GM21737 (cell line): ENCODE results near the gene DNAJC7.
A peak's percentile ranks its signal among the peaks of the same experiment; 100 is the strongest.
"Not testable (repeated sequence)": the region's sequence is repeated elsewhere in the genome, so short reads cannot be mapped to it uniquely, and the experiment has no call there.

Source experiments
- ATAC-seq: cut with Tn5 transposase; IDR thresholded peaks from one replicate; pipeline ENCODE4 v1.9.1; 2021; ENCODE audit warnings: mild to moderate bottlenecking, moderate library complexity; ENCODE audit not compliant: unreplicated experiment

The DNAJC7 gene

GRCh38 chr17:41959030-41959335 is 58.3 kb downstream of the DNAJC7 start:
- no peak for ATAC-seq

GRCh38 chr17:41957869-41958439 is 59.3 kb downstream of the DNAJC7 start:
- ATAC-seq: no peak

- ATAC-seq: no peak
Observed at GRCh38 chr17:41957031-41957868, 60.0 kb downstream of the DNAJC7 start.

- no peak for ATAC-seq
Observed at GRCh38 chr17:41956522-41956921, 60.7 kb downstream of the DNAJC7 start.

GRCh38 chr17:41948762-41949460 is 68.3 kb downstream of the DNAJC7 start:
- no peak for ATAC-seq

- ATAC-seq: no peak
Observed at GRCh38 chr17:41944943-41945342, 72.3 kb downstream of the DNAJC7 start.

GRCh38 chr17:41943492-41943891 is 73.7 kb downstream of the DNAJC7 start:
- ATAC-seq: no peak

- no peak for ATAC-seq
Observed at GRCh38 chr17:41942626-41943373, 74.4 kb downstream of the DNAJC7 start.

GRCh38 chr17:41941168-41941567 is 76.1 kb downstream of the DNAJC7 start:
- ATAC-seq: no peak

GRCh38 chr17:41939693-41940090 is 77.5 kb downstream of the DNAJC7 start:
- ATAC-seq: no peak

GRCh38 chr17:41939044-41939692 is 78.1 kb downstream of the DNAJC7 start:
- no peak for ATAC-seq

- ATAC-seq: no peak
Observed at GRCh38 chr17:41937970-41938954, 79.0 kb downstream of the DNAJC7 start.

GRCh38 chr17:41935641-41936040 is 81.6 kb downstream of the DNAJC7 start:
- ATAC-seq: no peak

GRCh38 chr17:41932816-41933389 is 84.3 kb downstream of the DNAJC7 start:
- ATAC-seq: no peak

GRCh38 chr17:41931715-41932114 is 85.5 kb downstream of the DNAJC7 start:
- ATAC-seq: not testable (repeated sequence)

GRCh38 chr17:41930833-41931156 is 86.4 kb downstream of the DNAJC7 start:
- ATAC-seq: not testable (repeated sequence)

- peak; percentile 92 for ATAC-seq
Observed at GRCh38 chr17:41930009-41930832, 87.0 kb downstream of the DNAJC7 start, which contains the start of gene ODAD4. Gene ODAD4, plus strand, starts transcription at chr17:41930617. Its CDS starts 107 bp downstream, at chr17:41930724.

GRCh38 chr17:41928693-41929251 is 88.5 kb downstream of the DNAJC7 start:
- no peak for ATAC-seq
